Loucy (cell line): ENCODE measurements around the gene VPS29.

Experiments
- H2AFZ ChIP-seq: fragments of 200-600 bp; sonication (generic); 2 replicates; pipeline ENCODE4 v1.6.0; 2016; ENCODE audit warnings: antibody characterized with exemption, mild to moderate bottlenecking, low read length, moderate library complexity
- H3F3A ChIP-seq: fragments of 200-600 bp; 2 replicates; pipeline ENCODE4 v1.6.0; 2016; ENCODE audit warnings: antibody characterized with exemption, low read depth, mild to moderate bottlenecking
- H3K27me3 ChIP-seq: fragments of 200-600 bp; sonication (generic); 2 replicates; pipeline ENCODE4 v1.6.1; 2014; ENCODE audit warnings: low read length, mild to moderate bottlenecking; ENCODE audit not compliant: insufficient read depth, poor library complexity, severe bottlenecking
- H3K36me3 ChIP-seq: fragments of 200-600 bp; sonication (generic); 2 replicates; pipeline ENCODE4 v1.6.1; 2016; ENCODE audit warnings: low read length; ENCODE audit not compliant: insufficient read depth
- H3K4me1 ChIP-seq: fragments of 200-600 bp; sonication (generic); 2 replicates; pipeline ENCODE4 v1.5.1; 2014; ENCODE audit warnings: low read length, mild to moderate bottlenecking; ENCODE audit not compliant: insufficient read depth, poor library complexity, severe bottlenecking
- H3K4me2 ChIP-seq: fragments of 200-600 bp; sonication (generic); 2 replicates; pipeline ENCODE4 v1.6.0; 2014; ENCODE audit warnings: antibody characterized with exemption, low read length, low read depth, mild to moderate bottlenecking; ENCODE audit not compliant: poor library complexity, severe bottlenecking
- H3K4me3 ChIP-seq: fragments of 200-600 bp; sonication (generic); 2 replicates; pipeline ENCODE4 v1.5.1; 2014; ENCODE audit warnings: low read length, mild to moderate bottlenecking, mixed read lengths; ENCODE audit not compliant: poor library complexity, severe bottlenecking
- H3K79me2 ChIP-seq: fragments of 200-600 bp; sonication (generic); 2 replicates; pipeline ENCODE4 v1.6.1; 2014; ENCODE audit warnings: low read length; ENCODE audit not compliant: insufficient read depth
- H3K9ac ChIP-seq: fragments of 200-600 bp; sonication (generic); 2 replicates; pipeline ENCODE4 v1.6.0; 2014; ENCODE audit warnings: mild to moderate bottlenecking, low read depth, low read length, moderate library complexity; ENCODE audit not compliant: poor library complexity, severe bottlenecking
- H3K9me2 ChIP-seq: fragments of 200-600 bp; sonication (generic); replicated peaks from 2 replicates; pipeline ENCODE4 v1.6.1; 2016; ENCODE audit warnings: low read depth, low read length, mixed read lengths
- H3K9me3 ChIP-seq: fragments of 200-600 bp; sonication (generic); 2 replicates; pipeline ENCODE4 v1.6.1; 2014; ENCODE audit warnings: mild to moderate bottlenecking, antibody characterized with exemption, low read length, low read depth; ENCODE audit not compliant: insufficient read depth
- H4K20me1 ChIP-seq: fragments of 200-600 bp; sonication (generic); 2 replicates; pipeline ENCODE4 v1.6.0; 2014; ENCODE audit warnings: antibody characterized with exemption, low read length, mild to moderate bottlenecking; ENCODE audit not compliant: insufficient read depth, poor library complexity, severe bottlenecking
- CTCF ChIP-seq: fragments of 200-600 bp; sonication (generic); conservative IDR thresholded peaks from 2 replicates; pipeline ENCODE4 v1.5.1; 2014; ENCODE audit warnings: mild to moderate bottlenecking, antibody characterized with exemption, low read length
- EZH2phosphoT487 ChIP-seq: fragments of 200-600 bp; IDR thresholded peaks from 2 replicates; pipeline ENCODE4 v1.6.1; 2018; ENCODE audit warnings: antibody characterized with exemption, mild to moderate bottlenecking, moderate library complexity, borderline replicate concordance

VPS29 gene

DNA sequence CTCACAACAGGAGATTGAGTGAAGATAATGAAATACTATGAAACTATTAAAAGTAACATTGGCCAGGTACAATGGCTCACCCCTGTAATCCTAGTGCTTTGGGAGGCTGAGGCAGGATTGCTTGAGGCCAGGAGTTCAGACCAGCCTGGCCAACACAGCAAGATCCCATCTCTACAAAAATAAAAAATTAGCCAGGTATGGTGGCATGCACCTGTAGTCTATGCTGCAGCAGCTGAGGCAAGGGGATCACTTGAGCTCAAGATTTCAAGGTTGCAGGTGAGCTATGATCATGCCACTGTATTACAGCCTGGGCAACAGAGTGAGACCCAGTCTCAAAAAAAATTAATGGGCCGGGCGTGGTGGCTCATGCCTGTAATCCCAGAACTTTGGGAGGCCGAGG lies 15.1 kb upstream of the VPS29 start:
- no peak overlapping the region for H2AFZ ChIP-seq

GRCh38 chr12:110514363-110514762 lies 12.5 kb upstream of the VPS29 start:
- no peak overlapping the region for H3K4me2 ChIP-seq
- H3K4me3 ChIP-seq = no peak overlapping the region
- H3K9me3 ChIP-seq = no peaks in the 10 kb centered on the region
- H4K20me1 ChIP-seq = no peaks in the 10 kb centered on the region
- H3K79me2 ChIP-seq = no peaks in the 10 kb centered on the region
- no peak overlapping the region for H2AFZ ChIP-seq
- no peaks in the 10 kb centered on the region for H3K36me3 ChIP-seq
- no peak overlapping the region for H3K9ac ChIP-seq
- H3F3A ChIP-seq = no peaks in the 10 kb centered on the region
- no peaks in the 10 kb centered on the region for H3K4me1 ChIP-seq
- TF ChIP-seq EZH2phosphoT487 = no peak
- TF ChIP-seq CTCF = no peak
- no peaks in the 10 kb centered on the region for H3K27me3 ChIP-seq
- no peaks in the 10 kb centered on the region for H3K9me2 ChIP-seq

More for the DNA sequence above, 15.1 kb upstream of the VPS29 start:
- Histone ChIP-seq H3K79me2 (no peaks in the 10 kb centered on the region), H3K36me3 (no peaks in the 10 kb centered on the region), H3F3A (no peaks in the 10 kb centered on the region), H3K4me2 (no peak overlapping the region), H3K9me3 (no peaks in the 10 kb centered on the region), H3K4me1 (no peaks in the 10 kb centered on the region), H3K4me3 (no peak overlapping the region), H3K27me3 (no peaks in the 10 kb centered on the region), H4K20me1 (no peaks in the 10 kb centered on the region), H3K9ac (no peak overlapping the region), H3K9me2 (no peaks in the 10 kb centered on the region)
- TF ChIP-seq CTCF (no peak), EZH2phosphoT487 (no peak)

DNA sequence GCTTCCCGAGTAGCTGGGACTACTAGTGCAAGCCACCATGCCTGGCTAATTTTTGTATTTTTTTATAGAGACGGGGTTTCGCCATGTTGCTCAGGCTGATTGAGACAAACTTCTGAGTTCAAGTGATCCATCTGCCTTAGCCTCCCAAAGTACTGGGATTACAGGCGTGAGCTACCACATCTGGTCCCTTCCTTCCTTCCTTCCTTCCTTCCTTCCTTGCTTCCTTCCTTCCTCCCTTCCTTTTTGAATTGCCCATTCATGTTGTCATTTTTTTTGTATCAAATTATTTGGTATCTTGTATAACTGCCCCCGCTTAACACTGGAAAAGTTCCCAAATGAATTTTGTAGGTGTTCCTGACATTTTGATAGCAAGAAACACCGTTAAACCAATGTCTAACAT lies 11.9 kb upstream of the VPS29 start:
- no peaks in the 10 kb centered on the region for H3K9me3 ChIP-seq
- H2AFZ ChIP-seq = no peak overlapping the region
- no peaks in the 10 kb centered on the region for H3K27me3 ChIP-seq
- no peaks in the 10 kb centered on the region for H3F3A ChIP-seq
- H3K79me2 ChIP-seq = no peaks in the 10 kb centered on the region
- H3K4me1 ChIP-seq = no peaks in the 10 kb centered on the region
- TF ChIP-seq CTCF (no peak), EZH2phosphoT487 (no peak)
- no peak overlapping the region for H3K4me3 ChIP-seq
- no peak overlapping the region for H3K4me2 ChIP-seq
- H4K20me1 ChIP-seq = no peaks in the 10 kb centered on the region
- H3K36me3 ChIP-seq = no peaks in the 10 kb centered on the region
- H3K9me2 ChIP-seq = no peaks in the 10 kb centered on the region
- H3K9ac ChIP-seq = no peak overlapping the region
